Stimulated activated CD4-positive, alpha-beta T cell treated with anti-CD3 and anti-CD28 coated beads, Interleukin-1b, Interleukin-23, amount 100 ng/mL, for 4 hours (primary cell): ENCODE data around the gene ADGRG2.
A peak's percentile ranks its signal among the peaks of the same experiment; 100 is the strongest.
"Not testable (repeated sequence)": the region's sequence is repeated elsewhere in the genome, so short reads cannot be mapped to it uniquely, and the experiment has no call there.

Experiments used
- DNase-seq, 2 donors: peaks; one replicate each; pipeline ENCODE4 v3.0.0-alpha.2; 2020; ENCODE audit warnings: low read depth in 2 of 2

ADGRG2 gene

DNA sequence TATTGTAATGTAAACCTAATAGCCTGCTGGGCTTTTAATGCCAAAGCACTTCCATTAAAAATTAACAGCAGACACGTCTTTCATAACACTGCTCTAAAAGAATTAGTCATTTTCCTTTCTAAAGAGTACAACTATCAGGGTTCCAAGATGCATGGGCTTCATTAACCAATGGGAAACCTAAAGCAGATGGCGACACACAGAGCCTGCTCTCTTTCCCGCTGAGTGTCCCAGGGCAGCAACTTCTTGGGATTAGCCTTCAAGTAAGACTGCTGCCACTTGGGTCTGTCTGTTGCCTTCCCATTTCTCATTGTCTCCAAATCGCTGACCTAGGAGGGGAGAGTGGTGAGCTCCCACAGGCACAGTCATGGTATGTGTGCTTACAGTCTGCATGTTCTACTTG is 124.4 kb downstream of the ADGRG2 start:
- no peak for DNase-seq

DNA sequence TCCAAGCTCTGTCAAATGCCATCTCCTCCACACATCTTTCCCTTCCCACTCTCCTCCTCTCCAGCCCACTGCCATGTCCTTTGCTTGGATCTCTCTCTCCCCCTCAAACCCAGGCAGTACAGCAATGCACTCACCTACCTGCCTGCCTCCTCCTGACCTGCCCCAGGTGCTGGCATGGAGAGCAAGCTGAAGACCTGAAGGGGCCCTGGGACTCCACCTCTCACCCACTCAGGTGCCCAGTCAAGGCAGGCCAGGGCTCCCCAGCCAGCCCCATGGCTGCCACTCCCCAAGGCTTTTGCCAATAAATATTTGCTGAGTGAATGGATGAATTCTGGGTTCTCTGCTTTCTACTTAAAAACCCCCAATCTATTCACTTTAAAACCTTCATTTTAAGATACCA is 125.7 kb downstream of the ADGRG2 start:
- DNase-seq = no peak

DNA sequence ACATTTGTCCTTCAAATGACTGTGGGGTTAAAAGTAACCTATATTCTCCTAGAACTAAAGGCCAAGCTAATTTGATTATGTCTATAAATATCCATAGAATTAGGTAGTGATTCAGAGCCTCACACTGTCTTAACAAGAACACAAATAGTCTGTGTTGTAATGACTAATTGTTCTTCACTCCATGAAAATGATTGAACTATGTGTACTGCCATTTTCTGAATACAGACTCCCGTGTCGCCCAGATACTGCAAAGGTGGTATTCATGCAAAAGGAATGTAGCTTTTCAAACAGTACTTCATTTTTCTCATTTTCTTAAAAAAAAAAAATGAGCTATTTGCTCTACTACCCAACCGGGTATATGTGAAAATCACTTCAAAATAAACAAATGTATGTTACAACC is 127.0 kb downstream of the ADGRG2 start:
- no peak for DNase-seq

DNA sequence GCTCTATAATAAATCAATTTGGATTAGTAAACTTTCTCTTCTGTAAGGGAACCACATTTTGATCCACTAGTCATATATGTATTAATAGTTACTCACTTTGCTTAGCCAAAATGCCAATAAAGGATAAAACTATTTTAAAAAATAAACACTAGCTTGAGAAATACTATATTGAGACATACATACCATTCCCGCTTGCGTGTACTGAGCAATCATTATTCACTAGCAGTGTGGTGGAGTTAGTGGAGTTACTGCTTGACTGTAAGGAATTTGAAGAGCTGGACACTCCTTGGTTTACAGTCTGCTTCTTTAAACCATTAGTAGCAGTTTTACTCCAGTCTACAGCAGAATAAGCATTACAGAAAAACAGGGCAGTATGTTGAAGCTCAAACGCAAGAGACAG is 127.6 kb downstream of the ADGRG2 start:
- DNase-seq = no peak

DNA sequence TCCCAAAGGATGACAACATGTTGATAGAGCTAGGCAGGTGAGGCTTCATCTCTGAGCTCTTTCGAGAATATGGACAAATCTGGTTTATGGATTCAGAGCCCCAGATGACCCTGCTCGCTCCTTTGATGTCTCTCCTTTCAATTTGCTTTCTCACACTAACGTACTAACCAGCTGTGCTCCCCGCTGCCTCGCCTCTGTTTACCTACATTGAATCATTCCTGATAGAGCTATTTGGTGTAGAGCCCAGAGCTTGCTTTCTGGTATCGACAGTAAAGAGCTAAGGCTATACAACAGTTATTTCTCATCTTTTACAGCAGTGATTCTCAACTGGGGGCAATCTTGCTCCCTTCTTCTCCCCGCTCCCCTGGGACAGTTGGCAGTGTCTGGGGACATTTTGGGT is 129.4 kb downstream of the ADGRG2 start:
- no peak for DNase-seq

DNA sequence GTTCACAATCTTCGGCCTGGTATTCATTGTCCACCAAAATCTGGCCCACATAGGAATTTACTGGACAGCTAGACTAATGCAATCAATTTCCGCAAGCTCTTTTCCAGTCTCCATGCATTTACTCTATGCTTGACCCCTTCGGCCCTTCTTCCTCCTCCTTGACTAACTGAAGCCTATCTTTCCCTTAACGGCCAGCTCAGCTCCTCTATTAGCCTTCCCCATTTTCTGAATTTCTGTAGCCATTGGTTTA is 137.2 kb downstream of the ADGRG2 start:
- DNase-seq = no peak

DNA sequence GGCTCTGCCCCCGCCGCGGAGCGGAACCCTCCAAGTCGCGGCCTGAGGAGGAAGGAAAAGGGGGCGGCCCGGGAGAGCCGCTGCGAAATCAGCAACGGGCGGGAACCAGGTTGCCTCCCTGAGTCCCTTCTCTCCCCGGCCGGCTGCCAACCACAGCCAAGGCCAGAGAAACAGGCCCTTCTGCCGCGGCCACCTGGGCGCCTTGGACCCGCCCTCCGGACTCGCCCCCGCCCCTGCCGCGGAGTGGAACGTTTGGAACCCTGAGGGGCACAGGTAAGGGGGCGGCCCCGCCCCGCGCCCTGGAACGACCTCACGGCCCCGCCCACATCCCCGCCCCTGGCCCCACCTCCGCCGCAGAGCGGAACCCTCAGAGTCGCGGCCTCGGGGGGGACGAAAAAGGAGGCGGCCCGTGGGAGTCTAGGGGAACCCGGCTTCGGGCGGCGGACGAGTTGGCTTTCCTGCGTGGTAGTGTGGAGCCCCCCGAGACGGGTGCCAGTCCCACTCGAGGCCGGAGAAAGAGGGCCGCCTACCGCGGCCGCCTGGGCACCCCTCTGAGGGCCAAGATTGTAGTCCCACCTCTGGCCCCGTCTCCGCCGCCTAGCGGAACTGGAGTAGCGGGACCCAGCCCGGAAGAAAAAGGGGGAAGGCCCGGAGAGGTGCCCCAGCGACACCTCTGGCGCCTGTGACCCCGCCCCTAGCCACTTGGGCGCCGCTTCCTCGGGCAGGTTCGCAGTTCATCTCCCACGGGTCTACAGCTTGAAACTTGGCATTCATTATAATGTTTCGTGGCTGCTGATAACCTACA is 137.7 kb downstream of the ADGRG2 start:
- DNase-seq = peak; percentile 77 to 84

DNA sequence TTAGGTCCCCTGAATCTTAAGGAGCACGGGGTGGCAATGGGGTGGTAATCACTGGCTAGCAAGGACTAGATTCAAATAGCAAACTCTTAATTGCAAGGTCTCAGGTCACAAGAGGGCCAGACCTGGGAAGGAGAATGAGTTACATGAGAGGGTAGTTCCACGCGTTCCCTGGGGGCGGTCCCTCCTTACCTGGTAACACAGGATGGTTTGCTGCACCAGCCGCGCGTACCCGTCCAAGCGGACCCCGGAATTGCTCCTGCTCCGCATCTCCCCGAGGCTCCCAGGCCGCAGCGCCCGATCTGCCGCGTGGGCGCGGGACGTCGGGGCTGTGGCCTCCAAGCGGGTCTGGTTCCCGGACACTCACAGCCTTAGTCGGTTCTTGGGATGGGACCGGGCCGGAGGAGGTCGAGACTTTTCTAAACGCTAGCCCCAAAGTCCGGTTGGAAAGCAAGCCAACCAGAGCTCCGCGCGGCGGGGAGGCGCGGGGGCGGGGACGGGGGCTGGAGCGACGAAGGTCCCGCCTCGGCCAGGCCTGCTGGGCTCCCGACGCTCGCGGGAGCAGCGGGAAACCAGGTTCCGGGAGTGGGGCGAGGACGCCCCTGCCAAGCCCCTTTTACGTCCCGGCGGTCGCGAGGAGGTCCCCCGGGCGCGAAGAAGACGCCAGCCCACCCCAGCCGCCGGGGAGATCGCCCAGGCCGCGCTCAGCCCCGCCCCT is 138.4 kb downstream of the ADGRG2 start, which contains the start of gene PHKA2:
PHKA2 (minus strand) TSS at position 449 of the 715 bp plus-strand sequence; CDS start at position 267, 182 bp downstream.
- peak; percentile 1 to 35 for DNase-seq

DNA sequence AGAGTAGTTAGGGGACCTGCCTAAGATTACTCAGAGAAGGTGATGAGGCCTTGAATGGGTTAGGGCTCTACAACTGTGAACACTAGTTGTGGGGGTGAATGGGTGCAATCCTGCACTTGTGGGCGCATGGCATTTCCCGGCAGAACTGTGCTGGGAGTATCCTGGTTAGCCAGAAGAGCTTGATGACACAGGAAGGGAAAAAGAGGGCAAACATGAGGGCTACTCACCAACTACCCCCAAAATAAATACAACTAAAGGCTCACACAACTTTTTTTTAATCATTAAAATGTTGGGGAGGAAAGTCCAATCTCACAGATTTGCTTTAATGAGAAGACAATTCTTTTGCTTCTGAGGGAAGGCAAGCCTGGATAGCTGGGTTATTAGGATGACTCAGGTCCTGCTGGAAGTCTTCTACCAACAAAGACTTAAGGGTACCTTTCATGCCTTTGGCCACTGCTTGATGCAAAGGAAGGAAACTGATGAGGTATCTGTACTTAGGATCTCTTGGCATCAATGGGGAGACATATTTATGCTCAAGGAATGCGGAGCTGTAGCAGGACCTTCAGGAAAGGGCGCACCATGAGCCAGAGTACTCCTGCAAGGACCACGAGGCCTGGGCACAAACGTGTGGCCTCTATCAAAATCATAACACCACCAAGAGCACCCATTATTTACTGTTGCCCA is 141.0 kb downstream of the ADGRG2 start:
- no peak for DNase-seq

DNA sequence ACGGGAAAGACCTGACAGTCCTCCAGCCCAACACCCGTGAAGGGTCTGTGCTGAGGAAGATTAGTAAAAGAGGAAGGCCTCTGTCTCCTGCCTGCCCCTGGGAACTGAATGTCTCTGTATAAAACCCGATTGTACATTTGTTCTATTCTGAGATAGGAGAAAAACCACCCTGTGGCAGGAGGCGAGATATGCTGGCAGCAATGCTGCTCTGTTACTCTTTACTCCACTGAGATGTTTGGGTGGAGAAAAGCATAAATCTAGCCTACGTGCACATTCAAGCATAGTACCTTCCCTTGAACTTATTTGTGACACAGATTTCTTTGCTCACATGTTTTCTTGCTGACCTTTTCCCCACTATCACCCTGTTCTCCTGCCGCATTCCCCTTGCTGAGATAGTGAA is 142.0 kb downstream of the ADGRG2 start:
- DNase-seq = not testable (repeated sequence)

DNA sequence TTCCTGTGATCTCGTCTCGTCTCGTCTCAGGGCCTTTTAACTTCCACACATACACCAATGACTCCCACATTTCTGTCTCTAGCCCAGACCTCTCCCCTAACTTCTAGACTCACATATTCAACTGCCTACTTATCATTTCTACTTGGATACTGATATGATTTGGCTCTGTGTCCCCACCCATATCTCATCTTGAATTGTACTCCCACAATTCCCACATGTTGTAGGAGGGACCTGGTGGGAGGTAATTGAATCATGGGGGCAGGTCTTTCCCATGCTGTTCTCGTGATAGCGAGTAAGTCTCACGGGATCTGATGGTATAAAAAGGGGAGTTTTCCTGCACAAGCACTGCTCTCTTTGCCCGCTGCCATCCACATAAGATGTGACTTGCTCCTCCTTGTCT is 147.3 kb downstream of the ADGRG2 start:
- DNase-seq = no peak

DNA sequence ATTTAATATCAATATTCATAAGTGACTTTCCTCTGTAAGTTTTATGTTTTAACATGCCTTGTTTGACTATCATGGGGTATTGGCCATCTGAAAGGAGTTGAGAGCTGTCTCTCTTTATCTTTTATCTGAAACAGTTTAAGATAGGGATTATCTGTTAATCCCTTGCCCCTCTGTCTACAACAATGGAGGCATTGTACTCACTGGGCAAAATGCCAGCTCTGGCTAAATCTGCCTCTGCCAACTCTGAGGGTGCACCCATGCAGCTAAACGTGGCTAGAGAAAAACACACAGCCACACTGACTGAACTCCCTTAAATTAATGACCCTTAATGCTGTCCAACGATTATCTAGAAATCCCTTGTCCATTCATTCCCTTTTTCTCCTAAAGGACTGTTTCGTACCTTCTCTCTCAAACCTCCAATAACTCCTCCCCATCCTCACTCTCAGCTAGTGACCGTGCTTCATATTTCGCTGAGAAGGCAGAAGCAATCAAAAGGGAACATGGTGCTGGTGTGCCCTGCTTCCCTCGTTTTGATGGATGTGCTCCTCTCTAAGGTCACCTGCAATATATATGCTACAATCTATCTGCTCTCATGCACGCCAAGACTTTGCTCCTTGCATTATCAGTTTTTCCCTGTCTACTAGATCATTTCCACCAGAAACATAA is 148.6 kb downstream of the ADGRG2 start:
- no peak for DNase-seq

DNA sequence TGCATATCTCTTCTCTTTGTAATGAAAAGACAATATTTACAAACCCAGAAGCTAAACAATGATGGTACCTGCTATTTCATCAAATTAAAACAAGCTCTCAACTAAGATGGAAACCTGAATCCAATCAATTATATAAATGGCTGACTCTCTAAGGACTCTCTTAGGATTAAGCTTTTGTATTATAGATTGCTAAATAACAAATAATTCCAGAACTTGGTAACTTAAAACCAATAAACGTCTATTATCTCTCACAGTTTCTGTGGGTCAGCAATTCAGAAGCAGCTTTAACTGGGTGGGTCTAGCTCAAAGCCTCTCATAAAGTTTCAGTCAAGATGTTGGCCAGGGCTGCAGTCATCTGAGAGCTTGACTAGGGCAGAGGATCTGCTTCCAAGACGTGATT is 150.8 kb downstream of the ADGRG2 start:
- DNase-seq = no peak

DNA sequence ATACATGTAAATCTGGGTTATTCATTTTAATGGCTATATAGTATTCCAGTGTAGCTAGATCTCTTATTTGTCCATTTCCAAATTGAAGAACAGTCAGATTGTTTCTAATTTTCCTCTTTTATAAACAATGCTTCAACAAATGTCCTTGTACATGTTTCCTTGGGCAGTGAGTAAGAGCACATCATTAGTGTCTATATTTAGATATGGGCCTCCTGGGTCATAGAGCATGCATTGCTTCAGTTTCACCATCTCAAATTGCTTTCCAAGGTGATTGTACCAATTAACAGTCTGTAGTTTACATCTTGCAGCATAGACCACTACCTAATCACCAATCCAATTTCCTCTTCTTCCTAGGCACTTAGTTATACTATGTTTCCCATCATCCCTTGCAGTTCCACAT is 151.8 kb downstream of the ADGRG2 start:
- no peak for DNase-seq

DNA sequence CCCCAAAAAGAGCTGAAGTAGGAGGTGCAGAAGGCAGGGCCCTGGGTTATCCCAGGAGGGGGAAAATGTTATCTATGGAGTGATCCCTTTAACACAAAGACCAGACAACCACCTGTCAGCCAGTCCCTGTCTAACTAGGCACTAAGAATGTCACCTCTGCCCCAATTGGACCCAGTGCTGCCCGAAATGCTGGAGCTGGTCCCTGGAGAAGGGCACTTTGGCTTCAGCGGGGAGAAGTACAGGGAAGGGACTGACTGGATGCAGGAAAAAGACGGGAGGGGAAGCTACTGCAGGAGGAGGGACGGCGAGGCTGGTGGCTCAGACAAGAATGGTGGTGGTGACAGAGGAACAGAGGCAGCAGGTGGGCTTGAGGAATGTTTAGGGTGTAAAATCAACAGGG is 155.6 kb downstream of the ADGRG2 start:
- no peak for DNase-seq

DNA sequence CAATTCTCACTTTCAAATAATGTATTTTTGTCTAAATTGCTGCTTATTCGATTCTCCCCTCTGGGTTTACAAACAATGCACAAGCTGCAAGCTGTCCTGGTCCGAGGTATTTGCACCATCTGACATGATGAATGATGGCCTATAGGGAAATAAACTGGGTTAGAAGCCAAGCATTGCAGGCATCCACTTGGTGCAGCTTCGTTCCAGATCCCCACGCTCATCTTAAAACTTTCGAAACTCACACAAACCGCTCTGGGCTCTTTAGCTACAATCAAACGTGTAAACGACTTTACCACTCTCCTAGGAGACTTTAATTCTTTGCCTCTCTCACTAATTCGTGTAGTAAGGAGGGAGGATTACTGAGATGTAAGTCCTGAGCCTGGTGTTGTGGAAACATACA is 157.4 kb downstream of the ADGRG2 start:
- DNase-seq = no peak

DNA sequence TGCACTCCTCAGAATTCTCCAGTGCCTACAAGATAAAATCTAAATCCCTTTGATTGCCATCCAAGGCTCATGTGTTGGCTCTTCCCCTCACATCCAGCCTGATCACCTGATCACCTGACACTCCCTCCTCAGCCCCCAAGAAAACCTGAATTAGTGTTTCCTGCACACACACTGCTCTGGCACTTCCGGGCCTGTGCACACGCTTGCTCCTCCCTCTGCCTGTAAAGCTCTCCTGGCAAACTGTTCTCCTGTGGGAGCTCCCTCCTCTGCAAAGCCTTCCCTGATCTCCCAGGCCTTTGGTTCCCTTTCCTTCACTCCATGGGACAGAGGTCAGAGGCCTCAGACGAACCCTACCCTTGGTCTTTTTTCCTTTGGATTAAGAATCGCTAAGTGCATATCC is 158.2 kb downstream of the ADGRG2 start:
- DNase-seq = no peak

DNA sequence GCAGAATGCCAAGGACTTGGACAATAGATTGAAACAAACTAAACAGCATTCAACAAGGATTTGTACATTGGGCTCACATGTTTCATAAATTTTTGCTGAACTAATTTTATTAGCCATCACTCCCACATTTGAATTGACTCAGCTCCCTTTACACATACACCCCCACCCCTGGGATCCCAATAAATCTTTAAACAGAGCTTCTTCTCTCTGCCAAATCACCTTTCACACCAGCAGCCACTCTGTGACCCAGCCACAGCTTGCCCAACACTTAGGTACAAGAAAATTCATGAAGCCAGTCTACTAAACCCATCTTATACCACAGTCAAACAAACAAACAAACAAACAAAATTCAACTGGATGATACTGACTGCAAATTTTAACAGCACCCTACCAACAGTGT is 159.9 kb downstream of the ADGRG2 start:
- DNase-seq = no peak

DNA sequence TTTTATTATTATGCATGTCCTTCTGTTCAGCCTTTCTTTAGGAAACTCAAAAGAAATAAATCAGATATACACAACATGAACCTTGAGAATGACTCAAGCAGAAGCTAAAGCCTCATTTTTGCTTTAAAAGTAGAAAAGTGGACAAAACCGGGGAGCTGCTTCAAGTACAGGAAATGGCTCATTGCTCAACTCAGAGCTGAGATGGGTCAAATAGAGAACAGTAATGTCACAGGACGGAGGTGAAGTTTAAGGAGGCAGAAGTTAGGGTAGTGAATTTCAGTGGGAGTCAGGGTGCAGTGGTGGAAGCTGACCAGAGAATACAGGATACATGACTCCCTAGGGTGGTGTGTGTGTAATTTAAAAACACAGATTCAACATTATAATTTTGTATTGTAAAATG is 160.6 kb downstream of the ADGRG2 start:
- no peak for DNase-seq

DNA sequence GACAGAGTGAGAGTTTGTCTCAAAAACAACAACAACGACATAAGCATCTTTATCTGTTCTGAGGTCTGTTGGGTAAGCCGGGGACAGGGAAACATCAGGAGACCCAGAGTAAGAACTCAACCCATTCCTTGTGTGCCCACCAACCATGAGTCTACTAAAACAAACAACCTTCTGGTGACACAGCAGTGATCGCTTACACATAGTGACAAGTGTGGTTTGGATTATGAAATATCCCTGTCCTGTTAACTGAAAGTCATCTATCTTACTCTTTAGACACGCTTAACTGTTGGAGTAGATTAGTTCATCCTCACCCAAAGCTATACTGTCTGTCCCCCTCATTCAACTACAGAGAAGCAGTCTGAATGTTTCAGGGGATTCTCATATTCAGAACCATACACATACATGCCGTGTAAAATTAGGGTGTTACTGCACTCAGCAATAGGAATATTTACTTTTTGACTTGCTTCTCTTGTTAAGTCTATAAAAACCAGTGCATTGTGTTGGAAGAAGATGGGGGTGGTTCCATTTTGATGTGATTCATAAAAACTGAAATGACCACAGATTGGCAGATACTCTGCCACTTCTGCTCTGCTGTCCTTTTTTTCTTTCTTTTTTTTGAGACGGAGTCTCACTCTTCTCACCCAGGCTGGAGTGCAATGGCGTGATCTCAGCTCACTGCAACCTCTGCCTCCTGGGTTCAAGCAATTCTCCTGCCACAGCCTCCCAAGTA is 165.8 kb downstream of the ADGRG2 start:
- DNase-seq = no peak

DNA sequence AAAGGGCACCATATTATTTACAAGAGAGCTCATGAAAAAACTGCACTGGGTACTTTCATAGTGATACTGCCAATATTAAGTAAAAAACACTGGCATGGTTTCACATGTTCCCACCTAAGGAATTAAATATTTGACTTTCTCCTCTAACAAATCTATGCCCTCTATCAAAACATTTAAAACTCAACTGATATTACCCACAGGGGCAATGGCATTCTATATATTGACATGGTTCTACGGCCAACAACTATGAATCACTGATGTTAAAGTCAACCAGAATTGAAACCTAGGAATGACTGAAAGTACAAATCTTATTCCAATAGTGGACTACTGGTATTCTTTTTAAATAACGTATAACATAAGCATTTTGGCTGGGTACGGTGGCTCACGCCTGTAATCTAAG is 166.6 kb downstream of the ADGRG2 start:
- no peak for DNase-seq

DNA sequence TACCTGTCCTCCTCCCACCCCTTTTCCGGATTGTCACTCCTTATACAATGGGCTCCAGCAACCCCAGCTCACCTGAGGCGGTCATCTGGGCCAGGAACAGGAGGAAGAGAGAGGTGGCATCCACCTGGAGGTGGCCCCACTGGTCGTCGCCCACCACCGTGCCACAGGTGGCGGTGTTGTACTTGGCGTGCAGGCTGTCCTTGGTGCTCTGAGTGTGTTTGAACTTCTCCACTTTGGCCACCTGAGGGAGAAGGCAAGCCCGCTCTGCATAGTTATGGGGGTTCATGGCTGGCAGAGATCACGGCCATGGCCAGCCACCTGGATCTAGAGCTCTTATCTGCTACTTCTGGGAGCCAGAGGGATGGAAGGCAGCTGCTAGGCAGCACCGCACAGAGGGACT is 171.2 kb downstream of the ADGRG2 start:
- DNase-seq = no peak
